ENCODE results near the gene FAM78A. TPM values are rescaled to one million over a fixed set of nuclear protein-coding genes. Genes with fewer than 3 reads are reported as not detected.
A peak's percentile ranks its signal among the peaks of the same experiment; 100 is the strongest.

The FAM78A gene
- total RNA-seq, 1 experiment from 2014 or later = 0.84 TPM

DNA sequence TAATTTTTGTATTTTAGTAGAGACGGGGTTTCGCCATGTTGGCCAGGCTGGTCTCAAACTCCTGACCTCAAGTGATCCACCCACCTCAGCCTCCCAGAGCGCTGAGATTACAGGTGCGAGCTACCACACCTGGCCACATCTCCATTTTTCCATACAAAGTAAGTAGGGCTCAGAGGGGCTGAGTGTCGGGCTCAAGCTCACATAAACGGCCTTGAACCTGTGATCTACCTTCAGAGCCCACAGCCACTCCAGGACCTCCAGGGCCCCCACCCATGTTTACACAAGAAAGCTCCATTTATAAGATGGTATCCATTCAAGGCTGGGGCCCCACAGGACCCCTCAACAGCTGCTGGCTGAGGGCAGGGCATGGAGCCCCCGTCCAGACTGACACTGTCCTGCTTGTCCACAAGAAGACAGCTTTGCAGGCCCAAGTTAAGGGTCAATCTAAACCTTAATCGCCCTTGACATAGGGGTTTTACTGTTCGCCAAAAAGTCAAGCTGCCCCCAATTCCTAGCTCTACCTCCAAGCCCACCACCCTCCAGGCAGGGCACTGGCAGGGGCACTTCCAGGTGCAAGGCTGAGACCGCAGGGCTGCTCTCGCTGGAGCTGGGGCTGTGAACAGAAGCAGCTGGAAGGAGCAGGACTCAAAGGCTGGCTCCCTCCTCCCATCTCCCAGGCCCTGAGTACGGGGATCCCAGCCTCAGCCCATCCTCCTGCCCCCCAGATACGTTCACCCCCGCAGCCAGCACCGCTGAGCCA is 18.9 kb downstream of the FAM78A start:
- Histone ChIP-seq H3K4me1 (ENCODE audit: insufficient read depth, low read length, poor library complexity, severe bottlenecking) (peaks cover 43% of the 10 kb centered on the region), H3K27me3 (replicated peaks; ENCODE audit: insufficient read depth, low read depth, low read length, poor library complexity) (no peaks in the 10 kb centered on the region), H3K9me3 (ENCODE audit: low read depth, low read length, poor library complexity, severe bottlenecking) (no peaks in the 10 kb centered on the region), H3K4me3 (ENCODE audit: low read depth, low read length, poor library complexity, severe bottlenecking) (no peak overlapping the region), H3K36me3 (ENCODE audit: insufficient read depth, low read length, poor library complexity, severe bottlenecking) (no peaks in the 10 kb centered on the region), H3K27ac (ENCODE audit: low read depth, low read length, poor library complexity, severe bottlenecking) (peak overlapping the region; percentile 94)
- no peak for DNase-seq (ENCODE audit: low spot score)
- CTCF ChIA-PET = no interaction called here
- intact Hi-C loops (cut with micrococcal nuclease; ENCODE audit: unreplicated experiment) = no loop called here
- POLR2A ChIA-PET (ENCODE audit: low non-redundant PET) = no interaction called here
- BruUV-seq (replicated peaks) = no TSS peak
- no peak for TF ChIP-seq EZH2 (IDR thresholded peaks at IDR 0.05; ENCODE audit: borderline replicate concordance, low read depth, low read length, poor library complexity, severe bottlenecking)
- TF ChIP-seq, protein P1, sequence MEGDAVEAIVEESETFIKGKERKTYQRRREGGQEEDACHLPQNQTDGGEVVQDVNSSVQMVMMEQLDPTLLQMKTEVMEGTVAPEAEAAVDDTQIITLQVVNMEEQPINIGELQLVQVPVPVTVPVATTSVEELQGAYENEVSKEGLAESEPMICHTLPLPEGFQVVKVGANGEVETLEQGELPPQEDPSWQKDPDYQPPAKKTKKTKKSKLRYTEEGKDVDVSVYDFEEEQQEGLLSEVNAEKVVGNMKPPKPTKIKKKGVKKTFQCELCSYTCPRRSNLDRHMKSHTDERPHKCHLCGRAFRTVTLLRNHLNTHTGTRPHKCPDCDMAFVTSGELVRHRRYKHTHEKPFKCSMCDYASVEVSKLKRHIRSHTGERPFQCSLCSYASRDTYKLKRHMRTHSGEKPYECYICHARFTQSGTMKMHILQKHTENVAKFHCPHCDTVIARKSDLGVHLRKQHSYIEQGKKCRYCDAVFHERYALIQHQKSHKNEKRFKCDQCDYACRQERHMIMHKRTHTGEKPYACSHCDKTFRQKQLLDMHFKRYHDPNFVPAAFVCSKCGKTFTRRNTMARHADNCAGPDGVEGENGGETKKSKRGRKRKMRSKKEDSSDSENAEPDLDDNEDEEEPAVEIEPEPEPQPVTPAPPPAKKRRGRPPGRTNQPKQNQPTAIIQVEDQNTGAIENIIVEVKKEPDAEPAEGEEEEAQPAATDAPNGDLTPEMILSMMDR (conservative IDR thresholded peaks at IDR 0.05; ENCODE audit: low read depth, low read length) = no peak

DNA sequence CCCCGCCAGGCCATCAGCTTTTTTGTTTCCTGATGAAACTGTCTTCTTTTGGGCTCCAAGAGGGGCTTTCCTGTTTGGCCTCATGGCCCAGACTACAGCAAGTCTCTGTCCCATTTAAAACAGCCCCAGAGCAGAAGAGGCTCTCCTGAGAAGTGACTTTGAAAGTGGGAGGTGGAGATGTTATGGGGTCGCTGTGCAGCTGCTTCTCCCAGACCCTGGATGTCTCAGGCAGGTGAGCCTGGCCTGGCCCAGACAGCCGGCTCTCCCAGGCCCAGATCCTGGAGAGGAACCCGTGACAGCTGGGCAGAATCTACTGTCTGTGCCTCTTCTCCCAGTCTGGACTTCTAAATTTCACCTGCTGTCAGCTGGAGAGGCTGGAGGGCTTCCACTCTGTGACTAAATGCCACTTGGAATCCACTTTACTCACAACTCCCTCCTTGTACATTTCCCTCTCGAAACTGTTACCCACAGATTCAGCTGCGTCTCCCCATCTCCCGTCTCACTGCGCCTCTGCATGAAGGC is 20.6 kb downstream of the FAM78A start:
- TF ChIP-seq, protein P1 (conservative IDR thresholded peaks at IDR 0.05; ENCODE audit: low read depth, low read length) = no peak
- no peak for TF ChIP-seq EZH2 (IDR thresholded peaks at IDR 0.05; ENCODE audit: borderline replicate concordance, low read depth, low read length, poor library complexity, severe bottlenecking)
- peak overlapping the region; percentile 94 for H3K27ac ChIP-seq (ENCODE audit: low read depth, low read length, poor library complexity, severe bottlenecking)
- H3K9me3 ChIP-seq (ENCODE audit: low read depth, low read length, poor library complexity, severe bottlenecking) = no peaks in the 10 kb centered on the region
- H3K27me3 ChIP-seq (replicated peaks; ENCODE audit: insufficient read depth, low read depth, low read length, poor library complexity) = no peaks in the 10 kb centered on the region
- no peaks in the 10 kb centered on the region for H3K36me3 ChIP-seq (ENCODE audit: insufficient read depth, low read length, poor library complexity, severe bottlenecking)
- BruUV-seq (replicated peaks) = TSS peak; percentile 94
- intact Hi-C loops (cut with micrococcal nuclease; ENCODE audit: unreplicated experiment) = no loop called here
- CTCF ChIA-PET = interaction anchor here (0.6 to 1.3 kb wide), 3 partner anchors 75 to 118 kb away, joined by 3 to 5 read pairs (median 3); no protein-coding TSS in a partner anchor
- no peak overlapping the region for H3K4me3 ChIP-seq (ENCODE audit: low read depth, low read length, poor library complexity, severe bottlenecking)
- POLR2A ChIA-PET (ENCODE audit: low non-redundant PET) = interaction anchor here (0.6 kb wide), 2 partner anchors 20 to 63 kb away, joined by 3 to 4 read pairs; no protein-coding TSS in a partner anchor
- DNase-seq (ENCODE audit: low spot score) = no peak
- peaks cover 43% of the 10 kb centered on the region for H3K4me1 ChIP-seq (ENCODE audit: insufficient read depth, low read length, poor library complexity, severe bottlenecking)

DNA sequence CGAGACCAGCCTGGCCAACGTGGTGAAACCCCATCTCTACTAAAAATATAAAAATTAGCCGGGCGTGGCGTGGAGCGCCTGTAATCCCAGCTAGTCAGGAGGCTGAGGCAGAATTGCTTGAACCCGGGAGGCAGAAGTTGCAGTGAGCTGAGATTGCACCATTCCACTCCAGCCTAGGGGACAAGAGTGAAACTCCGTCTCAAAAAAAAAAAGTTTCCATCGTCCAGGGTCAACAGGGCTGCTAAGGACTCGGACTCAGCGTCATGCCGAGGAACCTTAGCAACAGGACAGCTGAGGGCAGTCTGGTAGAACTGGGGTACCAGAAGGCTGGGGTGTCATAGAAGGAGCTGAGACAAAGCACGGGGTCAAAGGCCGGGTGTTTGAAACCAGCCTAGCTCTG is 21.7 kb downstream of the FAM78A start:
- Histone ChIP-seq H3K27me3 (replicated peaks; ENCODE audit: insufficient read depth, low read depth, low read length, poor library complexity) (no peaks in the 10 kb centered on the region), H3K9me3 (ENCODE audit: low read depth, low read length, poor library complexity, severe bottlenecking) (no peaks in the 10 kb centered on the region), H3K36me3 (ENCODE audit: insufficient read depth, low read length, poor library complexity, severe bottlenecking) (no peaks in the 10 kb centered on the region), H3K4me1 (ENCODE audit: insufficient read depth, low read length, poor library complexity, severe bottlenecking) (peaks cover 43% of the 10 kb centered on the region), H3K4me3 (ENCODE audit: low read depth, low read length, poor library complexity, severe bottlenecking) (no peak overlapping the region), H3K27ac (ENCODE audit: low read depth, low read length, poor library complexity, severe bottlenecking) (peak overlapping the region; percentile 94)
- POLR2A ChIA-PET (ENCODE audit: low non-redundant PET) = no interaction called here
- intact Hi-C loops (cut with micrococcal nuclease; ENCODE audit: unreplicated experiment) = loop anchor here (5.0 kb wide), 1 partner anchor 47 kb away; no protein-coding TSS in a partner anchor
- TF ChIP-seq, protein P1 (conservative IDR thresholded peaks at IDR 0.05; ENCODE audit: low read depth, low read length) = no peak
- TF ChIP-seq EZH2 (IDR thresholded peaks at IDR 0.05; ENCODE audit: borderline replicate concordance, low read depth, low read length, poor library complexity, severe bottlenecking) = no peak
- no TSS peak for BruUV-seq (replicated peaks)
- CTCF ChIA-PET = no interaction called here
- DNase-seq (ENCODE audit: low spot score) = no peak

Measured in A673 (cell line).